BE2C (cell line): ENCODE results near the gene WDR38. TPM values are rescaled to one million over a fixed set of nuclear protein-coding genes. Genes with fewer than 3 reads are reported as not detected.
A peak's percentile ranks its signal among the peaks of the same experiment; 100 is the strongest.

Experiments used
- DNase-seq: peaks from one replicate; pipeline ENCODE4 v3.0.0-alpha.2; 2020
- H3K27me3 ChIP-seq: fragments of 250-450 bp; sonication (Bioruptor Pico); 2 replicates; pipeline ENCODE4 v1.5.1; 2020; ENCODE audit warnings: mild to moderate bottlenecking
- H3K36me3 ChIP-seq: fragments of 250-450 bp; sonication (Bioruptor Pico); 2 replicates; pipeline ENCODE4 v1.5.1; 2020; ENCODE audit warnings: mild to moderate bottlenecking
- H3K4me1 ChIP-seq: fragments of 250-450 bp; sonication (Bioruptor Pico); 2 replicates; pipeline ENCODE4 v1.5.1; 2020
- H3K4me3 ChIP-seq: 2 replicates; pipeline ENCODE4 v1.5.1; 2011; ENCODE audit warnings: low read depth, low read length
- H3K9me3 ChIP-seq: fragments of 250-450 bp; sonication (Bioruptor Pico); 2 replicates; pipeline ENCODE4 v1.5.1; 2020
- CTCF ChIP-seq: IDR thresholded peaks from 2 replicates; pipeline ENCODE4 v1.5.1; 2012; ENCODE audit warnings: mild to moderate bottlenecking, low read depth, low read length
- polyA plus RNA-seq: library from polyadenylated mRNA; unstranded; fragments of >200 nt; gene quantifications from one replicate; pipeline ENCODE4 v1.2.1, GENCODE V29; 2012; ENCODE audit warnings: low read depth, missing spikeins; ENCODE audit not compliant: insufficient read length, insufficient read depth

The WDR38 gene
- not detected for polyA plus RNA-seq

- H3K4me3 ChIP-seq: peak within 1 kb of the TSS; percentile 48
- peak; percentile 79 for DNase-seq
- no peaks in the 10 kb centered on the region for H3K9me3 ChIP-seq
- H3K4me1 ChIP-seq: no peaks in the 10 kb centered on the region; the same call in 1 of the 2 replicates
- H3K27me3 ChIP-seq: no peaks in the 10 kb centered on the region; the same call in 1 of the 2 replicates
- TF ChIP-seq CTCF: peak; percentile 82
- peaks cover 13% of the 10 kb centered on the region for H3K36me3 ChIP-seq
Observed at GRCh38 chr9:124852829-124853531, at the start of gene WDR38. Gene WDR38 (plus strand): TSS chr9:124853460. CDS start chr9:124853532, 72 bp downstream.

GRCh38 chr9:124803911-124804310 is 49.3 kb upstream of the WDR38 start:
- Histone ChIP-seq H3K4me1 (no peaks in the 10 kb centered on the region), H3K27me3 (no peaks in the 10 kb centered on the region), H3K36me3 (no peaks in the 10 kb centered on the region), H3K9me3 (no peaks in the 10 kb centered on the region), H3K4me3 (no peak overlapping the region)
- DNase-seq: no peak
- TF ChIP-seq CTCF: no peak

- TF ChIP-seq CTCF: no peak
Observed at GRCh38 chr9:124805186-124805585, 48.1 kb upstream of the WDR38 start.

GRCh38 chr9:124808246-124808956 is 44.9 kb upstream of the WDR38 start:
- no peak for DNase-seq
- Histone ChIP-seq H3K36me3 (no peaks in the 10 kb centered on the region), H3K4me3 (no peak overlapping the region), H3K9me3 (no peaks in the 10 kb centered on the region), H3K27me3 (no peaks in the 10 kb centered on the region), H3K4me1 (no peaks in the 10 kb centered on the region)
- TF ChIP-seq CTCF: no peak

More at GRCh38 chr9:124805186-124805585, 48.1 kb upstream of the WDR38 start:
- no peaks in the 10 kb centered on the region for H3K36me3 ChIP-seq
- DNase-seq: no peak
- H3K27me3 ChIP-seq: no peaks in the 10 kb centered on the region
- H3K4me1 ChIP-seq: no peaks in the 10 kb centered on the region
- no peak overlapping the region for H3K4me3 ChIP-seq
- H3K9me3 ChIP-seq: no peaks in the 10 kb centered on the region

- Histone ChIP-seq H3K9me3 (no peaks in the 10 kb centered on the region), H3K4me1 (no peaks in the 10 kb centered on the region; the same call in 1 of the 2 replicates), H3K36me3 (no peaks in the 10 kb centered on the region), H3K4me3 (no peak overlapping the region), H3K27me3 (no peaks in the 10 kb centered on the region)
- DNase-seq: peak; percentile 29
- no peak for TF ChIP-seq CTCF
Observed at GRCh38 chr9:124809211-124809610, 44.0 kb upstream of the WDR38 start.
